Gastroesophageal sphincter (tissue), 4 donors: Measurements from ENCODE around the gene MAGEA9. TPM values are rescaled to one million over a fixed set of nuclear protein-coding genes. Genes with fewer than 3 reads are reported as not detected.
"Not testable (repeated sequence)": the region's sequence is repeated elsewhere in the genome, so short reads cannot be mapped to it uniquely, and the experiment has no call there.

ENCODE experiments used
- ATAC-seq: fragments of 150-250 bp; one replicate; pipeline ENCODE4 v1.9.1; 2016; ENCODE audit warnings: mild to moderate bottlenecking, moderate library complexity
- H3K27ac ChIP-seq, 4 donors: fragments of 200-600 bp; sonication (generic) in 3 of 4; 1 replicate in 3 of 4; 2 replicates in 1 of 4; pipeline ENCODE4 v1.5.1; 2016 to 2019
- H3K27me3 ChIP-seq: fragments of 200-600 bp; sonication (generic); one replicate; pipeline ENCODE4 v1.5.1; 2019
- H3K36me3 ChIP-seq, 2 donors: fragments of 200-600 bp; sonication (generic); one replicate each; pipeline ENCODE4 v1.5.1; 2019; ENCODE audit warnings: control low read depth in 1 of 2
- H3K4me1 ChIP-seq, 3 donors: fragments of 200-600 bp; sonication (generic); 1 replicate in 2 of 3; 2 replicates in 1 of 3; pipeline ENCODE4 v1.5.1; 2016 to 2019; ENCODE audit warnings: control low read depth in 2 of 3
- H3K4me3 ChIP-seq, 2 donors: fragments of 200-600 bp; sonication (generic); one replicate each; pipeline ENCODE4 v1.5.1; 2019; ENCODE audit warnings: mild to moderate bottlenecking in 1 of 2, moderate library complexity in 1 of 2
- H3K9me3 ChIP-seq, 3 donors: fragments of 200-600 bp; sonication (generic); one replicate each; pipeline ENCODE4 v1.5.1; 2017 to 2019; ENCODE audit warnings: control low read depth in 2 of 3
- CTCF ChIP-seq, 4 experiments: fragments of 200-600 bp in 2 of 4; fragments of 450-650 bp in 2 of 4; sonication (generic) in 1 of 4; IDR thresholded peaks; one replicate each; pipeline ENCODE4 v1.5.1; 2017 to 2019; ENCODE audit warnings: antibody characterized with exemption in 4 of 4, mild to moderate bottlenecking in 2 of 4, moderate library complexity in 2 of 4
- EP300 ChIP-seq: sonication (generic); formaldehyde crosslinking; IDR thresholded peaks from one replicate; pipeline ENCODE4 v1.6.1; 2017; ENCODE audit warnings: antibody characterized with exemption, mild to moderate bottlenecking
- POLR2A ChIP-seq, 2 donors: fragments of 450-650 bp; IDR thresholded peaks; one replicate each; pipeline ENCODE4 v1.6.1; 2017; ENCODE audit warnings: antibody characterized with exemption in 2 of 2, mild to moderate bottlenecking in 2 of 2, moderate library complexity in 1 of 2
- POLR2AphosphoS5 ChIP-seq: sonication (generic); formaldehyde crosslinking; IDR thresholded peaks from one replicate; pipeline ENCODE4 v1.6.1; 2017; ENCODE audit warnings: antibody characterized with exemption
- WGBS, 2 donors: methylation state at CpG; one replicate each; pipeline ENCODE4 v1.1.5; 2018; ENCODE audit warnings: low coverage in 1 of 2; 5-methylcytosine and 5-hydroxymethylcytosine counted together
- small RNA-seq, 4 donors: library from RNA; depleted of rRNA; stranded (forward); fragments of <200 nt; gene quantifications; one replicate each; pipeline ENCODE3, GENCODE V24; 2016
- total RNA-seq, 4 donors: library from RNA; depleted of rRNA; stranded (reverse); fragments of >200 nt; gene quantifications; one replicate each; pipeline ENCODE4 v1.1.0, GENCODE V29; 2016

Gene MAGEA9
- total RNA-seq, 4 donors from 2014 or later = not detected

GRCh38 chrX:149829751-149830191 lies 48.0 kb downstream of the MAGEA9 start:
- Histone ChIP-seq H3K27me3 (no peaks in the 10 kb centered on the region), H3K27ac (peak overlapping the region in 3 of 4 donors; percentile 15 to 73 (median 70)), H3K4me1 (no peaks in the 10 kb centered on the region), H3K4me3 (peak overlapping the region in 1 of 2 donors; percentile 39), H3K9me3 (no peaks in the 10 kb centered on the region), H3K36me3 (no peaks in the 10 kb centered on the region)
- ATAC-seq = no peak
- TF ChIP-seq EP300 = no peak
- 0 to 16% methylated on average over 2 to 3 of the region's 3 CpGs for WGBS, 2 donors

GRCh38 chrX:149830192-149830873 lies 48.6 kb downstream of the MAGEA9 start:
- Histone ChIP-seq H3K4me1 (no peaks in the 10 kb centered on the region), H3K4me3 (peak overlapping the region; percentile 29 to 39), H3K36me3 (no peaks in the 10 kb centered on the region), H3K27me3 (no peaks in the 10 kb centered on the region), H3K27ac (peak overlapping the region in 3 of 4 donors; percentile 15 to 73 (median 70)), H3K9me3 (no peaks in the 10 kb centered on the region)
- ATAC-seq = peak; percentile 46
- WGBS, 2 donors = 1 to 23% methylated on average over 8 to 17 of the region's 18 CpGs
- no peak for TF ChIP-seq POLR2A (IDR thresholded peaks at IDR 0.05)
- TF ChIP-seq CTCF (IDR thresholded peaks at IDR 0.05) = no peak

GRCh38 chrX:149831473-149831872 lies 49.7 kb downstream of the MAGEA9 start:
- no peaks in the 10 kb centered on the region for H3K9me3 ChIP-seq
- H3K27me3 ChIP-seq = no peaks in the 10 kb centered on the region
- no peaks in the 10 kb centered on the region for H3K36me3 ChIP-seq
- no peak overlapping the region for H3K4me3 ChIP-seq
- no peak overlapping the region for H3K27ac ChIP-seq
- 30 to 88% methylated on average over 1 of the region's 2 CpGs for WGBS, 2 donors
- no peaks in the 10 kb centered on the region for H3K4me1 ChIP-seq
- ATAC-seq = no peak
- no peak for TF ChIP-seq POLR2A (IDR thresholded peaks at IDR 0.05)

GRCh38 chrX:149836728-149837127 lies 55.0 kb downstream of the MAGEA9 start:
- not testable (repeated sequence) for ATAC-seq, H3K4me3 ChIP-seq, H3K36me3 ChIP-seq, H3K27me3 ChIP-seq, H3K4me1 ChIP-seq, H3K9me3 ChIP-seq, H3K27ac ChIP-seq
- WGBS, 2 donors = 51 to 67% methylated on average over 1 to 4 of the region's 5 CpGs

- no peak for ATAC-seq
- no peaks in the 10 kb centered on the region for H3K36me3 ChIP-seq
- no peak for TF ChIP-seq POLR2A (IDR thresholded peaks at IDR 0.05)
- no peak for TF ChIP-seq CTCF (IDR thresholded peaks at IDR 0.05)
- no peak for TF ChIP-seq EP300
- no peak for TF ChIP-seq POLR2AphosphoS5
- H3K27me3 ChIP-seq = no peaks in the 10 kb centered on the region
- no peaks in the 10 kb centered on the region for H3K9me3 ChIP-seq
- H3K4me3 ChIP-seq = no peak overlapping the region
- no peak overlapping the region for H3K27ac ChIP-seq
- H3K4me1 ChIP-seq = no peaks in the 10 kb centered on the region
Measured at GRCh38 chrX:149837167-149837566, 55.4 kb downstream of the MAGEA9 start.

Small RNAs within 50 kb of the gene (small RNA-seq; reads per million reads assigned to genes)
- 0 reads per million in 4 donors for gene AC244098.1
- gene AC244098.2 = 0 reads per million in 4 donors
- gene AC244098.3 = 0 reads per million in 4 donors

Other genes with a start within 250 kb of the MAGEA9 start
- gene EOLA1, start 240.9 kb upstream of the MAGEA9 start, total RNA-seq = 10 to 100 TPM in 3 of 4 donors, 1 to 10 TPM in 1; 9.7 to 20.7 (median 11.6) TPM
- not detected for gene HSFX3, start 232.0 kb upstream of the MAGEA9 start, total RNA-seq
- not detected for gene MAGEA9B, start 194.5 kb upstream of the MAGEA9 start, total RNA-seq
- not detected for gene HSFX2, start 186.6 kb upstream of the MAGEA9 start, total RNA-seq
- 10 to 100 TPM; 15.9 to 25.2 (median 20.4) TPM for gene TMEM185A, start 150.1 kb upstream of the MAGEA9 start, total RNA-seq
- not detected for gene MAGEA11, start 69.9 kb upstream of the MAGEA9 start, total RNA-seq
- gene HSFX1, start 7.9 kb upstream of the MAGEA9 start, total RNA-seq = 1 to 10 TPM; 1.5 to 2.3 (median 2.0) TPM
- not detected for gene MAGEA8, start 99.3 kb downstream of the MAGEA9 start, total RNA-seq
- not detected for gene HSFX4, start 147.6 kb downstream of the MAGEA9 start, total RNA-seq
- 10 to 100 TPM; 14.8 to 21.0 (median 17.5) TPM for gene EOLA2, start 156.6 kb downstream of the MAGEA9 start, total RNA-seq